Measurements from ENCODE around the gene ADAMTS15.

Gene ADAMTS15

GRCh38 chr11:130439160-130439519, 9.3 kb upstream of the ADAMTS15 start:
- DNase-seq (ENCODE audit: low read depth, low spot score), result no peak
- in situ Hi-C loops (cut with HindIII; ENCODE audit: low sequenced_read_pairs), result loop anchor here (25.0 kb wide), 1 partner anchor 423 kb away; no protein-coding TSS in a partner anchor

GRCh38 chr11:130439876-130440275, 8.6 kb upstream of the ADAMTS15 start:
- H3K4me3 ChIP-seq (ENCODE audit: low read depth, low read length), result no peak overlapping the region
- no peak for TF ChIP-seq CTCF (IDR thresholded peaks at IDR 0.05; ENCODE audit: low read depth, low read length)
- in situ Hi-C loops (cut with HindIII; ENCODE audit: low sequenced_read_pairs), result loop anchor here (25.0 kb wide), 1 partner anchor 422 kb away; no protein-coding TSS in a partner anchor
- DNase-seq (ENCODE audit: low read depth, low spot score), result no peak

More at GRCh38 chr11:130439160-130439519, 9.3 kb upstream of the ADAMTS15 start:
- no peak for TF ChIP-seq CTCF (IDR thresholded peaks at IDR 0.05; ENCODE audit: low read depth, low read length)
- H3K4me3 ChIP-seq (ENCODE audit: low read depth, low read length), result no peak overlapping the region

GRCh38 chr11:130441719-130442118, 6.7 kb upstream of the ADAMTS15 start:
- DNase-seq (ENCODE audit: low read depth, low spot score), result no peak
- no peak overlapping the region for H3K4me3 ChIP-seq (ENCODE audit: low read depth, low read length)
- in situ Hi-C loops (cut with HindIII; ENCODE audit: low sequenced_read_pairs), result loop anchor here (25.0 kb wide), 1 partner anchor 421 kb away; no protein-coding TSS in a partner anchor
- TF ChIP-seq CTCF (IDR thresholded peaks at IDR 0.05; ENCODE audit: low read depth, low read length), result no peak

- in situ Hi-C loops (cut with HindIII; ENCODE audit: low sequenced_read_pairs), result loop anchor here (25.0 kb wide), 1 partner anchor 420 kb away; no protein-coding TSS in a partner anchor
- TF ChIP-seq CTCF (IDR thresholded peaks at IDR 0.05; ENCODE audit: low read depth, low read length), result no peak
- no peak overlapping the region for H3K4me3 ChIP-seq (ENCODE audit: low read depth, low read length)
- DNase-seq (ENCODE audit: low read depth, low spot score), result peak; percentile 14
Measured at GRCh38 chr11:130442737-130443136, 5.7 kb upstream of the ADAMTS15 start.

- no peak for DNase-seq (ENCODE audit: low read depth, low spot score)
Measured at GRCh38 chr11:130445788-130446187, 2.7 kb upstream of the ADAMTS15 start.

GRCh38 chr11:130448039-130448415, 418 bp upstream of the ADAMTS15 start:
- in situ Hi-C loops (cut with HindIII; ENCODE audit: low sequenced_read_pairs), result loop anchor here (25.0 kb wide), 1 partner anchor 414 kb away; no protein-coding TSS in a partner anchor
- no peak for TF ChIP-seq CTCF (IDR thresholded peaks at IDR 0.05; ENCODE audit: low read depth, low read length)
- DNase-seq (ENCODE audit: low read depth, low spot score), result no peak
- peak overlapping the region; percentile 72 for H3K4me3 ChIP-seq (ENCODE audit: low read depth, low read length)

More at GRCh38 chr11:130445788-130446187, 2.7 kb upstream of the ADAMTS15 start:
- no peak overlapping the region for H3K4me3 ChIP-seq (ENCODE audit: low read depth, low read length)
- in situ Hi-C loops (cut with HindIII; ENCODE audit: low sequenced_read_pairs), result loop anchor here (25.0 kb wide), 1 partner anchor 417 kb away; no protein-coding TSS in a partner anchor
- TF ChIP-seq CTCF (IDR thresholded peaks at IDR 0.05; ENCODE audit: low read depth, low read length), result no peak

Data from astrocyte of the spinal cord (primary cell).